ENCODE measurements around the gene JAZF1.

JAZF1 gene

GRCh38 chr7:28038175-28038797, 142.3 kb downstream of the JAZF1 start:
- H3K4me2 ChIP-seq (ENCODE audit: low read length) = no peak overlapping the region
- no peaks in the 10 kb centered on the region for H3K79me2 ChIP-seq (ENCODE audit: insufficient read depth, low read length)
- no peak overlapping the region for H3K27ac ChIP-seq (ENCODE audit: low read depth, low read length, poor library complexity, severe bottlenecking)
- no peaks in the 10 kb centered on the region for H3K36me3 ChIP-seq (ENCODE audit: insufficient read depth, low read length)
- H3K27me3 ChIP-seq (ENCODE audit: insufficient read depth, low read length) = no peaks in the 10 kb centered on the region
- no peaks in the 10 kb centered on the region for H3F3A ChIP-seq (ENCODE audit: insufficient read depth, low read length)
- no peak overlapping the region for H3K4me3 ChIP-seq (ENCODE audit: low read depth, low read length, poor library complexity, severe bottlenecking)
- H2AFZ ChIP-seq (ENCODE audit: low read length) = no peak overlapping the region
- no peak overlapping the region for H3K9ac ChIP-seq (ENCODE audit: low read length)
- TF ChIP-seq CTCF (IDR thresholded peaks at IDR 0.05; ENCODE audit: low read length) (no peak), EZH2 (IDR thresholded peaks at IDR 0.05; ENCODE audit: borderline replicate concordance, low read length) (no peak)
- H3K9me3 ChIP-seq (ENCODE audit: low read length) = no peaks in the 10 kb centered on the region
- H3K4me1 ChIP-seq (ENCODE audit: insufficient read depth, low read length, severe bottlenecking) = no peaks in the 10 kb centered on the region
- H4K20me1 ChIP-seq (ENCODE audit: insufficient read depth, low read length) = no peaks in the 10 kb centered on the region; the same call in 1 of the 2 replicates
- no peaks in the 10 kb centered on the region for H3K9me2 ChIP-seq (ENCODE audit: low read depth, low read length)

GRCh38 chr7:28037220-28038010, 143.2 kb downstream of the JAZF1 start:
- Histone ChIP-seq H2AFZ (ENCODE audit: low read length) (no peak overlapping the region), H3K4me2 (ENCODE audit: low read length) (no peak overlapping the region), H3K36me3 (ENCODE audit: insufficient read depth, low read length) (no peaks in the 10 kb centered on the region), H3F3A (ENCODE audit: insufficient read depth, low read length) (no peaks in the 10 kb centered on the region), H3K4me3 (ENCODE audit: low read depth, low read length, poor library complexity, severe bottlenecking) (no peak overlapping the region), H3K27ac (ENCODE audit: low read depth, low read length, poor library complexity, severe bottlenecking) (no peak overlapping the region), H3K79me2 (ENCODE audit: insufficient read depth, low read length) (no peaks in the 10 kb centered on the region), H3K9me3 (ENCODE audit: low read length) (no peaks in the 10 kb centered on the region), H3K4me1 (ENCODE audit: insufficient read depth, low read length, severe bottlenecking) (no peaks in the 10 kb centered on the region), H4K20me1 (ENCODE audit: insufficient read depth, low read length) (no peaks in the 10 kb centered on the region; the same call in 1 of the 2 replicates), H3K9ac (ENCODE audit: low read length) (no peak overlapping the region), H3K27me3 (ENCODE audit: insufficient read depth, low read length) (no peaks in the 10 kb centered on the region), H3K9me2 (ENCODE audit: low read depth, low read length) (no peaks in the 10 kb centered on the region)
- TF ChIP-seq EZH2 (IDR thresholded peaks at IDR 0.05; ENCODE audit: borderline replicate concordance, low read length) (no peak), CTCF (IDR thresholded peaks at IDR 0.05; ENCODE audit: low read length) (no peak)

- no peaks in the 10 kb centered on the region for H3K9me3 ChIP-seq (ENCODE audit: low read length)
- TF ChIP-seq EZH2 (IDR thresholded peaks at IDR 0.05; ENCODE audit: borderline replicate concordance, low read length) = no peak
- TF ChIP-seq CTCF (IDR thresholded peaks at IDR 0.05; ENCODE audit: low read length) = no peak
- H3K4me3 ChIP-seq (ENCODE audit: low read depth, low read length, poor library complexity, severe bottlenecking) = no peak overlapping the region
- no peak overlapping the region for H3K9ac ChIP-seq (ENCODE audit: low read length)
- no peak overlapping the region for H3K27ac ChIP-seq (ENCODE audit: low read depth, low read length, poor library complexity, severe bottlenecking)
- no peaks in the 10 kb centered on the region for H3K4me1 ChIP-seq (ENCODE audit: insufficient read depth, low read length, severe bottlenecking)
- H3K79me2 ChIP-seq (ENCODE audit: insufficient read depth, low read length) = no peaks in the 10 kb centered on the region
- H4K20me1 ChIP-seq (ENCODE audit: insufficient read depth, low read length) = no peaks in the 10 kb centered on the region; the same call in 1 of the 2 replicates
- no peaks in the 10 kb centered on the region for H3K36me3 ChIP-seq (ENCODE audit: insufficient read depth, low read length)
- H2AFZ ChIP-seq (ENCODE audit: low read length) = no peak overlapping the region
- H3K9me2 ChIP-seq (ENCODE audit: low read depth, low read length) = no peaks in the 10 kb centered on the region
- no peaks in the 10 kb centered on the region for H3F3A ChIP-seq (ENCODE audit: insufficient read depth, low read length)
- no peak overlapping the region for H3K4me2 ChIP-seq (ENCODE audit: low read length)
- no peaks in the 10 kb centered on the region for H3K27me3 ChIP-seq (ENCODE audit: insufficient read depth, low read length)
Measured at GRCh38 chr7:28036696-28037095, 143.9 kb downstream of the JAZF1 start.

Data from OCI-LY1 (cell line).